AG09319 (cell line): ENCODE data around the gene MAST3.

Experiments
- DNase-seq: peaks from one replicate; pipeline ENCODE4 v3.0.0-alpha.2; 2010; ENCODE audit warnings: low read depth; ENCODE audit errors: extremely low read depth
- TF ChIP-seq, protein P1 (sequence below): IDR thresholded peaks from 2 replicates; pipeline ENCODE4 v1.5.1; 2011; ENCODE audit warnings: low read depth, mild to moderate bottlenecking, inconsistent platforms, low read length, moderate library complexity

The MAST3 gene

GRCh38 chr19:18119717-18120105 is 22.1 kb downstream of the MAST3 start:
- TF ChIP-seq, protein P1, sequence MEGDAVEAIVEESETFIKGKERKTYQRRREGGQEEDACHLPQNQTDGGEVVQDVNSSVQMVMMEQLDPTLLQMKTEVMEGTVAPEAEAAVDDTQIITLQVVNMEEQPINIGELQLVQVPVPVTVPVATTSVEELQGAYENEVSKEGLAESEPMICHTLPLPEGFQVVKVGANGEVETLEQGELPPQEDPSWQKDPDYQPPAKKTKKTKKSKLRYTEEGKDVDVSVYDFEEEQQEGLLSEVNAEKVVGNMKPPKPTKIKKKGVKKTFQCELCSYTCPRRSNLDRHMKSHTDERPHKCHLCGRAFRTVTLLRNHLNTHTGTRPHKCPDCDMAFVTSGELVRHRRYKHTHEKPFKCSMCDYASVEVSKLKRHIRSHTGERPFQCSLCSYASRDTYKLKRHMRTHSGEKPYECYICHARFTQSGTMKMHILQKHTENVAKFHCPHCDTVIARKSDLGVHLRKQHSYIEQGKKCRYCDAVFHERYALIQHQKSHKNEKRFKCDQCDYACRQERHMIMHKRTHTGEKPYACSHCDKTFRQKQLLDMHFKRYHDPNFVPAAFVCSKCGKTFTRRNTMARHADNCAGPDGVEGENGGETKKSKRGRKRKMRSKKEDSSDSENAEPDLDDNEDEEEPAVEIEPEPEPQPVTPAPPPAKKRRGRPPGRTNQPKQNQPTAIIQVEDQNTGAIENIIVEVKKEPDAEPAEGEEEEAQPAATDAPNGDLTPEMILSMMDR, result no peak

DNA sequence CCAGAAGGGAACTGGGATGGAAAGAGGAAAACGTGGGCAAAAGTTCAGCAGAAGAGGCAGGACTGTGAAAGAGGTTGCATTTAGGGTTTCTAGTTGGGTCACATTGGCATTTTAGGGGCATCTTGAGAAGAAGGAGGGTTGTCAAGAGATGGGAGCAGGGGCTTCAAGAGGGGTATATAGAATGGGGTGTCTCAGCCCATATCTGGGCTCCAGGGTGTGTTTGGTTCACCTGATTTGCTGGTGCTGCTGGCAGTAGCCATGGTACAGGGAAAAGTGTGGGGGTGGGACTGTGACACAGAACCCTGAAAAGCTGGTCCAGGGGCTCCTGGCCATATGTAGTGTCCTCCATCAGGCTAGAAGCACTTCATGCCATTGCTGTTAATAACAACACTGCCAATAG is 22.5 kb downstream of the MAST3 start:
- TF ChIP-seq, protein P1, result no peak
- DNase-seq, result no peak

More at GRCh38 chr19:18119717-18120105, 22.1 kb downstream of the MAST3 start:
- no peak for DNase-seq

DNA sequence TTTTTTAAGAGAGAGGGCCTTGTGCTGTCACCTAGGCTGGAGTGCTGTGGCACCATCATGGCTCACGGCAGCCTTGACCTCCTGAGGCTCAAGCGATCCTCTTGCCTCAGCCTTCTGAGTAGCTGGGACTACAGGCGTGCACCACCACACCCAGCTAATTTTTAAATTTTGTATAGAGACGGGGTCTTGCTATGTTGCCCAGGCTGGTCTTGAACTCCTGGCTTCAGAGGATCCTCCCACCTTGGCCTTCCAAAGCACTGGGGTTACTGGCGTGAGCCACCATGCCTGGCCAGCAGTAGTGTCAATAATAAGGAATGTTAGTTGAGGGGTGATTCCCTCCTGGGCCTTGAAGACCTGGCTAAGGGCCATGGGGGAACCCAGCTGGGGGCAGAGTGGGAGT is 23.6 kb downstream of the MAST3 start:
- no peak for DNase-seq
- TF ChIP-seq, protein P1, result no peak

GRCh38 chr19:18122424-18122823 is 24.8 kb downstream of the MAST3 start:
- no peak for DNase-seq
- TF ChIP-seq, protein P1, result no peak

GRCh38 chr19:18122860-18123795 is 25.6 kb downstream of the MAST3 start:
- DNase-seq, result no peak
- TF ChIP-seq, protein P1, result no peak

DNA sequence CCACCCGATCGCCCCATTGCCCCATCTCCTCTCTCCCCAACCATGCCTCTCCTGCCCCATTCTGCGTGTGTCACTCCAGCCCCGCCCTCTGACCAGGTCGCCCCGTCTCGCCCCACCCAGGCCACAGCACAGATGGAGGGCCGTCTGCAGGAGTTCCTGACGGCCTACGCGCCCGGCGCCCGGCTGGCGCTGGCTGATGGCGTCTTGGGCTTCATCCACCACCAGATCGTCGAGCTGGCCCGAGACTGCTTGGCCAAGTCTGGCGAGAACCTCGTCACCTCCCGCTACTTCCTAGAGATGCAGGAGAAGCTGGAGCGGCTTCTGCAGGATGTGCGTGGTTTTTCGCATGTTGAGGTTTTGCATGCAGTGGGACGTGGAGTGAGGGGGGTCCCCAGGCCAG is 26.2 kb downstream of the MAST3 start:
- TF ChIP-seq, protein P1, result no peak
- DNase-seq, result no peak

GRCh38 chr19:18126097-18126496 is 28.5 kb downstream of the MAST3 start:
- DNase-seq, result no peak

More at GRCh38 chr19:18126097-18126496, 28.5 kb downstream of the MAST3 start:
- TF ChIP-seq, protein P1, result no peak
